Upper lobe of left lung (tissue), 4 donors: ENCODE measurements around the gene LEFTY2.

ENCODE experiments used
- EP300 ChIP-seq, 4 donors: sonication (generic); formaldehyde crosslinking; IDR thresholded peaks; one replicate each; pipeline ENCODE4 v1.5.1; 2017; ENCODE audit warnings: antibody characterized with exemption in 4 of 4, control low read depth in 2 of 4
- POLR2A ChIP-seq, 4 donors: fragments of 450-650 bp; IDR thresholded peaks; one replicate each; pipeline ENCODE4 v1.5.1; 2016 to 2017; ENCODE audit warnings: antibody characterized with exemption in 4 of 4, mild to moderate bottlenecking in 2 of 4
- POLR2AphosphoS5 ChIP-seq, 2 donors: sonication (generic); formaldehyde crosslinking; IDR thresholded peaks; one replicate each; pipeline ENCODE4 v1.5.1; 2017; ENCODE audit warnings: antibody characterized with exemption in 2 of 2
- TF ChIP-seq, protein P1 (sequence below), 6 experiments: fragments of 450-650 bp in 4 of 6; fragments of 200-600 bp in 2 of 6; sonication (generic) in 2 of 6; IDR thresholded peaks; one replicate each; pipeline ENCODE4 v1.5.1; 2016 to 2019; ENCODE audit warnings: antibody characterized with exemption in 6 of 6

DNA sequence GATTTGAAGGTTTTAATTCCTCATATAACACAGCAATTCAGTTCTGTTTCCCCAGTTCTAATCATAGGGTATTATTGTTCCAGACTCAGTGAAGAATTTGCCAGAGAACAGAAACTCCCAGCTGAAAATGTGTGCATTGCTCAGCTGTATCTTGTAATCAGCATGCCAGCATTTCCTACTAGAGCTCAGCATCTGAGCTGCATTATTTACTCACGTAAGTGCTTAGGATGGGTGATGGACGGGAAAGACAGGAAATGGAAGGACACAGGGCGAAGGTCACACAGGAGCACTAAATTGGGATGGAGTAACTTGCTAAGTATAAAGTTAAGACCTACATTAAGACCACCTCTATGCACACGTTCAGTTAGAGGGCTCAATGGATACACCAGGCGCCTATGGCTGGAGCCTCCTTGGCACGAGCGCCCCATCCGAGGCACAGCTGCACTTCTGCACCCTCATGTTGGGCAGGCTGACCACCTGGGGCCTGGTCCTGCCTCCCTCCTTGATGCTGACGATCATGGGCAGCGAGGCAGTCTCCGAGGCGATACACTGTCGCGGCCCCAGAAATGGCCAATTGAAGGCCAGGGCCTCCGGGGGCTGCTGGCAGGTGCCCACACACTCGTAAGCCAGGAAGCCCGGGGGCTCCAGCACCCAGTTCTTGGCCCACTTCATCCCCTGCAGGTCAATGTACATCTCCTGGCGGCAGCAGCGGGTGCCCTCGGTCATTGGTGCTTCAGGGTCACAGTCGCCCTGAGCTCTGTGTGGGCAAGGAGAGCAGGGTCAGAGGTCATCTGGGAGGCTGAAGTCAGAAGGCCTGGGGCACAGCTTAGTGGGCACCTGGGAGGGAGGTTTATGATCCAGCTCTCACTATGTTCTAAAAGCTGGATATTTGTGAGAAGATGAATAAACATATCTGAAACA is 3.7 kb downstream of the LEFTY2 start:
- TF ChIP-seq, protein P1, sequence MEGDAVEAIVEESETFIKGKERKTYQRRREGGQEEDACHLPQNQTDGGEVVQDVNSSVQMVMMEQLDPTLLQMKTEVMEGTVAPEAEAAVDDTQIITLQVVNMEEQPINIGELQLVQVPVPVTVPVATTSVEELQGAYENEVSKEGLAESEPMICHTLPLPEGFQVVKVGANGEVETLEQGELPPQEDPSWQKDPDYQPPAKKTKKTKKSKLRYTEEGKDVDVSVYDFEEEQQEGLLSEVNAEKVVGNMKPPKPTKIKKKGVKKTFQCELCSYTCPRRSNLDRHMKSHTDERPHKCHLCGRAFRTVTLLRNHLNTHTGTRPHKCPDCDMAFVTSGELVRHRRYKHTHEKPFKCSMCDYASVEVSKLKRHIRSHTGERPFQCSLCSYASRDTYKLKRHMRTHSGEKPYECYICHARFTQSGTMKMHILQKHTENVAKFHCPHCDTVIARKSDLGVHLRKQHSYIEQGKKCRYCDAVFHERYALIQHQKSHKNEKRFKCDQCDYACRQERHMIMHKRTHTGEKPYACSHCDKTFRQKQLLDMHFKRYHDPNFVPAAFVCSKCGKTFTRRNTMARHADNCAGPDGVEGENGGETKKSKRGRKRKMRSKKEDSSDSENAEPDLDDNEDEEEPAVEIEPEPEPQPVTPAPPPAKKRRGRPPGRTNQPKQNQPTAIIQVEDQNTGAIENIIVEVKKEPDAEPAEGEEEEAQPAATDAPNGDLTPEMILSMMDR (IDR thresholded peaks at IDR 0.05): no peak
- TF ChIP-seq EP300 (IDR thresholded peaks at IDR 0.05) (no peak), POLR2A (IDR thresholded peaks at IDR 0.05) (no peak), POLR2AphosphoS5 (IDR thresholded peaks at IDR 0.05) (no peak)
